ENCODE results near the gene ZFAND3. TPM values are rescaled to one million over a fixed set of nuclear protein-coding genes. Genes with fewer than 3 reads are reported as not detected.

ZFAND3 gene
- total and polyA plus RNA-seq, 10 of the 15 experiments (the other 5 are each of a cell fraction or from before 2014, with no cell fraction given) = 0.90 to 34.4 (median 16.3) TPM

DNA sequence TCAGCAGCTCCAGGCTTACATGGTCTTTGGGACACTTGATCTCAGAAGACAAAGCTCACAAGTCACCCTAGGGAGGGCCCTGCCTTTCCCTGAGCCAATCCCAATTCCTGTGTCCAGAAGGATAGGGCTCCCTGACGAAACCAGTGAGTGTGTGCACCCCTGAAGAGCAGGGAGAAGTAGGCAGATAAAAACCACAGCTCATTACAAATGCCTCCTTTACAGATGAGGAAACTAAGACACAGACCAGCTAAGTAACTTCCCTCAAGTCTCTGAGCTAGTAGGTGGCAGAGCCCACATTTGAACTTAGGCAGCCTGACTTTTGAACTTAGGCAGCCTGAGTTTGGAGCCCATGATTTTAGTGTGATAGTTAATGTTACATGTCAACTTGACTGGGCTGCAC, 6.7 kb upstream of the ZFAND3 start (continued):
- TF ChIP-seq GABPA (IDR thresholded peaks at IDR 0.05; ENCODE audit: low read depth) (no peak), ZNF217 (IDR thresholded peaks at IDR 0.05) (no peak), CBX3 (IDR thresholded peaks at IDR 0.05; ENCODE audit: borderline replicate concordance, low read depth) (no peak), EGR1 (IDR thresholded peaks at IDR 0.05; ENCODE audit: borderline replicate concordance in 1 of 2, low read depth in 2 of 2, low read length in 2 of 2) (no peak), CBFB (IDR thresholded peaks at IDR 0.05; ENCODE audit: low read depth) (no peak)

- CTCF ChIA-PET = no interaction called here
- H3K9me3 ChIP-seq (replicated peaks; ENCODE audit: control insufficient read depth, insufficient read depth, low read length) = no peaks in the 10 kb centered on the region; the same call in 1 of the 3 replicates
- no peak for ATAC-seq
- H3K9ac ChIP-seq (ENCODE audit: control insufficient read depth, insufficient read depth, low read length) = no peak overlapping the region
- in situ Hi-C loops (cut with MboI) = no loop called here
- no TSS peak for BruUV-seq (replicated peaks)
- RAD21 ChIA-PET (ENCODE audit: unreplicated experiment) = no interaction called here
- no peak overlapping the region for H3K27ac ChIP-seq (ENCODE audit: control insufficient read depth, insufficient read depth)
- intact Hi-C loops (cut with micrococcal nuclease; ENCODE audit: unreplicated experiment) = no loop called here
- no peak overlapping the region for H3K4me3 ChIP-seq
- peaks cover 7% of the 10 kb centered on the region for H3K4me1 ChIP-seq (ENCODE audit: control insufficient read depth, insufficient read depth, low read length)
- TF ChIP-seq NR2C2 (IDR thresholded peaks at IDR 0.05; ENCODE audit: borderline replicate concordance, control insufficient read depth, insufficient read length, low read depth) = no peak
- no peak for TF ChIP-seq NBN (IDR thresholded peaks at IDR 0.05)
- TF ChIP-seq BHLHE40 (IDR thresholded peaks at IDR 0.05; ENCODE audit: borderline replicate concordance in 1 of 2, low read depth in 2 of 2, low read length in 1 of 2) = no peak
- TF ChIP-seq SMC3 (IDR thresholded peaks at IDR 0.05; ENCODE audit: borderline replicate concordance, low read length) = no peak
- TF ChIP-seq TCF7 (IDR thresholded peaks at IDR 0.05; ENCODE audit: borderline replicate concordance) = no peak
- TF ChIP-seq, protein P1, sequence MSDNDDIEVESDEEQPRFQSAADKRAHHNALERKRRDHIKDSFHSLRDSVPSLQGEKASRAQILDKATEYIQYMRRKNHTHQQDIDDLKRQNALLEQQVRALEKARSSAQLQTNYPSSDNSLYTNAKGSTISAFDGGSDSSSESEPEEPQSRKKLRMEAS (IDR thresholded peaks at IDR 0.05; ENCODE audit: low read depth, low read length) = no peak
- no peak for TF ChIP-seq NFXL1 (IDR thresholded peaks at IDR 0.05; ENCODE audit: borderline replicate concordance)
- TF ChIP-seq JUND (IDR thresholded peaks at IDR 0.05; ENCODE audit: low read depth, low read length) = no peak
- TF ChIP-seq ZNF274 (IDR thresholded peaks at IDR 0.05; ENCODE audit: insufficient read depth, insufficient read length) = no peak
- no peak for TF ChIP-seq POLR2AphosphoS5 (IDR thresholded peaks at IDR 0.05; ENCODE audit: low read length)
- TF ChIP-seq WRNIP1 (IDR thresholded peaks at IDR 0.05; ENCODE audit: borderline replicate concordance, low read depth, low read length) = no peak
- no peak for TF ChIP-seq ESRRA (IDR thresholded peaks at IDR 0.05; ENCODE audit: low read length)
- no peak for TF ChIP-seq POLR2A (IDR thresholded peaks at IDR 0.05; ENCODE audit: low read depth, low read length)
- TF ChIP-seq GABPA (IDR thresholded peaks at IDR 0.05; ENCODE audit: low read depth) = no peak
- no peak for TF ChIP-seq FOS (IDR thresholded peaks at IDR 0.05; ENCODE audit: borderline replicate concordance, extremely low read depth, insufficient read length)
- TF ChIP-seq PKNOX1 (IDR thresholded peaks at IDR 0.05) = no peak
- TF ChIP-seq PAX5 (IDR thresholded peaks at IDR 0.05; ENCODE audit: borderline replicate concordance, low read depth, low read length) = no peak
- no peaks in the 10 kb centered on the region for H3K36me3 ChIP-seq (ENCODE audit: control insufficient read depth in 2 of 2, insufficient read depth in 2 of 2, low read length in 1 of 2)
- SMC1A ChIA-PET (ENCODE audit: uncharacterized antibody, unreplicated experiment) = no interaction called here
- DNase-seq (ENCODE audit: low read depth, low spot score) = no peak
- peaks cover 9% of the 10 kb centered on the region for H3K79me2 ChIP-seq (ENCODE audit: control insufficient read depth, insufficient read depth, low read length)
- WGBS (ENCODE audit: insufficient coverage, insufficient replicate concordance, low lambda C conversion rate, missing lambda C conversion rate) = 95% methylated on average over 6 of the region's 6 CpGs
- H3K27me3 ChIP-seq (replicated peaks in 1 of 2; ENCODE audit: control insufficient read depth in 2 of 2, insufficient read depth in 2 of 2, low read length in 1 of 2) = no peaks in the 10 kb centered on the region
- POLR2A ChIA-PET = interaction anchor here (0.7 kb wide), 1 partner anchor 45 kb away, joined by 3 read pairs; no protein-coding TSS in a partner anchor
- H2AFZ ChIP-seq (ENCODE audit: control insufficient read depth, low read depth, low read length) = no peak overlapping the region
- FAIRE-seq = no peak
- no peaks in the 10 kb centered on the region for H4K20me1 ChIP-seq (ENCODE audit: control insufficient read depth, insufficient read depth)
- no peak overlapping the region for H3K4me2 ChIP-seq (ENCODE audit: control insufficient read depth, insufficient read depth)
Observed at GRCh38 chr6:37814374-37814773, 5.2 kb upstream of the ZFAND3 start.
